ENCODE data around the gene SHKBP1. TPM values are rescaled to one million over a fixed set of nuclear protein-coding genes. Genes with fewer than 3 reads are reported as not detected.
"Not testable (repeated sequence)": the region's sequence is repeated elsewhere in the genome, so short reads cannot be mapped to it uniquely, and the experiment has no call there.

Gene SHKBP1
- polyA plus RNA-seq, 1 donor: 48.2 TPM

DNA sequence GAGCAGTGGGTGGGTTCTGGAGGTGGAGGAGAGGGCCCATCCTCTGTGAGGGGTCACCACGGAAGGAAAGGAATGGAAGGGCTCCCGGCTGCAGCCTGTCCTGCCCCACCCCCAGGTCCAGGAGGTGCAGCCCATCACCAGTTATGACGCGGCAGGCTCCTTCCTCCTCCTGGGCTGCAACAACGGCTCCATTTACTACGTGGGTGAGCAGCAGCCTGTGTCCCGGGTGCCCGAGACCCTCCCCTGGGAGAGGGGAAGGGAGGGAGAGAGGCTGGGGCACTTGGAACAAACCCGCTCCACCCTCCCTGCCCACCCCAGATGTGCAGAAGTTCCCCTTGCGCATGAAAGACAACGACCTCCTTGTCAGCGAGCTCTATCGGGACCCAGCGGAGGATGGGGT is 6.6 kb downstream of the SHKBP1 start:
- no peak for DNase-seq

DNA sequence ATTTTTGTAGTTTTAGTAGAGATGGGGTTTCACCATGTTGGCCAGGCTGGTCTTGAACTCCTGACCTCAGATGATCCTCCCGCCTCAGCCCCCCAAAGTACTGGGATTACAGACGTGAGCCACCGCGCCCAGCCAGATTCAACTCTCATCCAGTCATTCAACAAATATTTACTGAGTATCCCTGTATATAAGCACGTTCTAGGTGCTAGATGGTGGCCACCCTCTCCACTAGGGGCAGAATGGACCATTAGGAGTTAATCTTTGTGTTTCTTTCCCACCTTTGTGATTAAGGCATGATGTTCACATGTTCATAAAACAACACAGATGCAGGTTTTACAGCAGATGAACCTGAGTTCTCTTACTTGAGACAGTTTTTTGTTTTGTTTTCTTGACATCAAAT is 7.3 kb downstream of the SHKBP1 start:
- no peak for DNase-seq

DNA sequence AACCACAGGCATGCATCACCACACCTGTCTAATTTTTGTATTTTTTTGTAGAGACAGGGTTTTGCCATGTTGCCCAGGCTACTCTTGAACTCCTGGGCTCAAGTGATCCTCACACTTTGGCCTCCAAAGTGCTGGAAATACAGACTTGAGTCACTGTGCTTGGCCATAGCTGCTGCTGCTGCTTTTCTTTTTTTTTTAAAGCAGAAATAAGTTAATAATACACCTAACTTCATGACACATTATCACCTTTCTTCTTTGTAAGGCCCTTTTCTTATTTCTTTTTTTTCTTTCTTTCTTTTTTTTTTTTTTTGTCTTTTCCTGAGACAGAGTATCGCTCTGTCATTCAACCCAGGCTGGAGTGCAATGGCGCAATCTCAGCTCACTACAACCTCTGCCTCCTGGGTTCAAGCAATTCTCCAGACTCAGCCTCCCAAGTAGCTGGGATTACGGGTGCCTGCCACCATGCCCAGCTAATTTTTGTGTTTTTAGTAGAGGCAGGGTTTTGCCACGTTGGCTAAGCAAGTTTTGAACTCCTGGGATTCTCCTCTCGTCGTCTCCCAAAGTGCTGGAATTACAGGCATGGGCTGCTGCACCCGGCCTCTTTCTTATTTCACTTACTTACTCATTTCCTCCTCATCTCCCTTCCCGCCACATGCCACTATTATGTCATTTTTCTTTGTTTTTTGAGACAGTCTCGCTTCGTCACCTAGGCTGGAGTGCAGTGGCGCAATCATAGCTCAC is 8.7 kb downstream of the SHKBP1 start:
- no peak for DNase-seq

DNA sequence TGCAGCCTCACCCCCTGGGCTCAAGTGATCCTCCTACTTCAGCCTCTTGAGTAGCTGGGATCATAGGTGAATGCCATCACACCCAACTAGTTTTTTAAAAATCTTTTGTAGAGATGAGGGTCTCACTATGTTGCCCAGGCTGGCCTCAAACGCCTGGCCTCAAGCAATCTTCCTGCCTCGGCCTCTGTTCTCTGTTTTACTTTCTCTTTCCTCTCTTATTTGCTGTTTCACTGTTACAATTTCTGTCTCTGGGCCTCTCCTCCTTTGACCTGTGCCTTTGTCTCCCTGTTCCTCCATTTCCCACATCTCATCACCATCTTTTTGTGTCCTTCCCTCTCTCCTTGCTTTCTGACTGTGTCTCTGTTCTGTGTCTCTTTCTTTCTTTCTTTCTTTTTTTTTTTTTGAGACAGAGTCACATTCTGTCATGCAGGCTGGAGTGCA is 9.3 kb downstream of the SHKBP1 start:
- no peak for DNase-seq

DNA sequence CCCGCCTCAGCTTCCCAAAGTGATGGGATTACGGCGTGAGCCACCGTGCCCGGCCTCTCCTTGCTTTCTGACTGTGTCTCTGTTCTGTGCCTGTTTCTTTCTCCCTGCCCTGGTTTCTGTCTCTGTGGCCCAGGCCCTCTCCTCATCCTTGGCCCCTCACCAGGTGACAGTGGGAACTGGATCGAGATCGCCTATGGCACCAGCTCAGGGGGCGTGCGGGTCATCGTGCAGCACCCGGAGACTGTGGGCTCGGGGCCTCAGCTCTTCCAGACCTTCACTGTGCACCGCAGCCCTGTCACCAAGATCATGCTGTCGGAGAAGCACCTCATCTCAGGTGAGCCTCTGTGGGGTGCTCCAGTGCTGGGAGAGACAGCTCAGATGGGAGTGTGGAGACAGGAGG is 9.9 kb downstream of the SHKBP1 start:
- DNase-seq: no peak

DNA sequence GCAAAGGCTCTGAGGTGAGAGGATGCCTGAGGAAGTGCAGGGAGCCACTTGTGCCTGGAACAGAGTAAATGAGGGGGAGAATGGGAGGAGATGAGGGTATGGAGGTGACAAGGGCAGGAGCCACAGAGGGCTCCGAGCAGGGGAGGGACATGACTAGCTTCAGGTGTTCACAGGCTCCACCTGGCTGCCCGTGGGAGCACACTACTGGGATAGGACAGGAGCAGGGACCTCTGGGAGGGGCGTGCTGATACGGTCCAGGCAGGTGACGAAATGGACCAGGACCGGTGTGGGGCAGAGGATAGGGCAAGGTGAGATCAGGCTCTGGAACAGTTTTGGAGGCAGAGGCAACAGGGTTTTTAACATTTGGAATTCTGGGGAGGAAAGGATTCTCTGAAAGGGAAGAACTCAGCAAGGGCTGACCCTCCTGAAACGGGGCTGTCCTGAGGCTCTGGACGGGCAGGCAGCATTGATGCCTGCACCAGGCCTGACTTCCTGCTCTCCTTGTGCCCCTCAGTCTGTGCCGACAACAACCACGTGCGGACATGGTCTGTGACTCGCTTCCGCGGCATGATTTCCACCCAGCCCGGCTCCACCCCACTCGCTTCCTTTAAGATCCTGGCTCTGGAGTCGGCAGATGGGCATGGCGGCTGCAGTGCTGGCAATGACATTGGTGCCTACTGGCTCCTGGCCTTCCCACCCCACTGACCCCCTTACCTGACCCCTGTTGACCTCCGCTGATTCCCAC is 11.6 kb downstream of the SHKBP1 start:
- no peak for DNase-seq

DNA sequence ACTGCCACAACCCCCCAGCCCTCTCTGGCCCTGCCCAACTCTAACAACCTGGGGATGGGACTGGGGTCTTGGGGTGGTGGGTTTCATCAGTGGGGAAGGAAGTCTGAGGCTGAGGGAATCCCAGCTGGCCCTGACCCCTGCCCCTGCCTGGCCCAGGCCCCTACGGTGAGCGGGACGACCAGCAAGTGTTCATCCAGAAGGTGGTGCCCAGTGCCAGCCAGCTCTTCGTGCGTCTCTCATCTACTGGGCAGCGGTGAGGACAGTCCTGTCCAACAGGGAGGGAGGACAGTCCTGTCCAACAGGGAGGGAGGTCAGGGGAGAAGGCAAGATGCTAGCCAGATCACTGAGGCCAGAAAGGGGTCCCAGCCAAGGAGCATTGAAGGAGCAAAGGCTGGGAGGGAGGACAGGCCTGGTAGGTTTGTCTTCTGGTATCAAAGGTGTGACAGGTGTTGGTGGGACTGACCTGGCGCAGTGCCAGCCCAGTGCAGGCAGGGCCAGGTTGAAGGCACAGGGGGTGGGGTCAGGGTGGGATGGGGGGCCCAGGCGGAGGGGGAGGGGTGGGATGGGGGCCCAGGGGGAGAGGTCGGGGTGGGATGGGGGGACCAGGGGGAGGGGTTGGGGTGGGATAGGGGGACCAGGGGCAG is 12.4 kb downstream of the SHKBP1 start:
- no peak for DNase-seq

DNA sequence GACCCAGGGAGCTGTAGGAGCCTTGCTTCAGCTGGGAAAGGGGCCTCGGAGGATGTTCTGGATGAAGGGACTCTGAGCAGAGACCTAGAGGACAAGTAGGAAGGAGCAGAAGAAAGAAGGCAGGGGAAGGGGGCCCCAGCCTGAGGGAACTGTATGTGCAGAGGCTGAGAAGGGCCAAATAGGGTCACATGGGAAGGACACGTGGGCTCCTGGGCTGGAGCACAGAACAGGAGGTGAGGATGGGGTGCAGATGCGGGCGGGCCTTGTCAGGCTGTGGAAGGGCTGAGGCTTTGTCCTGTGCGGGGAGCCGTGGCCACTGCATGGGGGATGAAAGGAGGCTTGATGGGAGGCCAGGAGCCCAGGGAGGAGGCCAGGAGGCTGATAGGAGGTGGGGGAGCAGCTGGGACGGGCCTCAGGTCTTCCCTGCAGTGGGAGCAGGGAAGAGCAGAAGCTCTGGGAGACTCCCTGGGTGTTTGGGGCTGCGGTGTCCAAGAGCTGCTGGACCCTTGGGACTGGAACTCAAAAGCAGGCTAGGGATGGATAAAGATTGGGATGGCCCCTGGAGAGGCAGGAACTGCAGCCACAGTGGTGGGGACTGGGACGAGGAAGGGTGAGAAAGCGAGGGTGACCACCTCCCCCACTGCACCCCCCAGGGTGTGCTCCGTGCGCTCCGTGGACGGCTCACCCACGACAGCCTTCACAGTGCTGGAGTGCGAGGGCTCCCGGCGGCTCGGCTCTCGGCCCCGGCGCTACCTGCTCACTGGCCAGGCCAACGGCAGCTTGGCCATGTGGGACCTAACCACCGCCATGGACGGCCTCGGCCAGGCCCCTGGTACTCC is 13.1 kb downstream of the SHKBP1 start:
- DNase-seq: no peak

DNA sequence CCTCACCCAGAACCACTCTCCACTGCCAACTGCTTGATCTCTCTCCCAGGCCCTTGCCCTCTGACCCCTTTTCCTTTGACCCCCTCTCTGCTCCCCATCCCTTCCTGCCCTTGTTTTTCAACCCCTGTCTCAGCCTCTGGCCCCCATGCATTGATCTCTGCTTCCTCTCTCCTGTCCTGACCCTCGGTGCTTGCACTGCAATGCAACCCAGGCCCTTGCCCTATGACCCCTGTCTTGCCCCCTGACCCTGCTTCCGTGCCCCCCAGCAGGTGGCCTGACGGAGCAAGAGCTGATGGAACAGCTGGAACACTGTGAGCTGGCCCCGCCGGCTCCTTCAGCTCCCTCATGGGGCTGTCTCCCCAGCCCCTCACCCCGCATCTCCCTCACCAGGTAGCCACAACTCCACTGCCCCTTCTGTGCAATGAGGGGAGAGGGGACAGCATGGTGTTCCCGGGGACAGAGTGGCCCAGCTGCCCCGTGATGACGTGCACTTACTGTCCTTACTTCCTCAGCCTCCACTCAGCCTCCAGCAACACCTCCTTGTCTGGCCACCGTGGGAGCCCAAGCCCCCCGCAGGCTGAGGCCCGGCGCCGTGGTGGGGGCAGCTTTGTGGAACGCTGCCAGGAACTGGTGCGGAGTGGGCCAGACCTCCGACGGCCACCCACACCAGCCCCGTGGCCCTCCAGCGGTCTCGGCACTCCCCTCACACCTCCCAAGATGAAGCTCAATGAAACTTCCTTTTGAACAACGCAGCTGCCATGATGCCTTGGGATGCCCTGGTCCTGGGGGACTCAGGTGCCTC is 14.0 kb downstream of the SHKBP1 start:
- DNase-seq: no peak

DNA sequence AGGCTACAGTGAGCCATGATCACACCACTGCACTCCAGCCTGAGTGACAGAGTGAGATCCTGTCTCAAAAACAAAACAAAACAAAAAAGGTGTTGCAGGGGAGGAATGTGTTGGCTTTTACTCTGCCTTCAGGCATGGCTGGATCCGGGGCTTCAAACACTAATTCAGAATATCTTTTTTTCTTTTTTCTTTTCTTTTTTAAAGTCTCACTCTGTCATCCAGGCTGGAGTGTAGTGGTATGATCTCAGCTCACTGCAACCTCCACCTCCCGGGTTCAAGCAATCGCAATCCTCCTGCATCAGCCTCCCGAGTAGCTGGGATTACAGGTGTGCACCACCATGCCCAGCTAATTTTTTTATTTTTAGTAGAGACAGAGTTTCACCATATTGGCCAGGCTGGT is 15.1 kb downstream of the SHKBP1 start:
- not testable (repeated sequence) for DNase-seq

DNA sequence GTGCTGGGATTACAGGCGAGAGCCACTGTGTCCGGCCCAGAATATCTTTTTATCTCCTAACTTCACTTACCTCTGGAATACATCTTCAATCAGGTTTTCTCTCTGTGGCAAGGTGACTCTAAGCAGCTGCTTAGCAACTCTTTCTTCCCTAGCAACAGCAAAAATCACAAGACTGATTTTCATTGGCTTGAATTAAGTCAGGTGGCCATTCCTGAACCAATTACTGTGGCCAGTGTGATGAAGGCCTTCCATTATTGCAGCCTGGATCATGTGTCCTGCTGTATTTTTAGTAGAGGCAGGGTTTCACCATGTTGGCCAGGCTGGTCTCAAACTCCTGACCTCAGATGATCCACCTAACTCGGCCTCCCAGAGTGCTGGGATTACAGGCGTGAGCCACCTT is 15.5 kb downstream of the SHKBP1 start:
- DNase-seq: no peak

DNA sequence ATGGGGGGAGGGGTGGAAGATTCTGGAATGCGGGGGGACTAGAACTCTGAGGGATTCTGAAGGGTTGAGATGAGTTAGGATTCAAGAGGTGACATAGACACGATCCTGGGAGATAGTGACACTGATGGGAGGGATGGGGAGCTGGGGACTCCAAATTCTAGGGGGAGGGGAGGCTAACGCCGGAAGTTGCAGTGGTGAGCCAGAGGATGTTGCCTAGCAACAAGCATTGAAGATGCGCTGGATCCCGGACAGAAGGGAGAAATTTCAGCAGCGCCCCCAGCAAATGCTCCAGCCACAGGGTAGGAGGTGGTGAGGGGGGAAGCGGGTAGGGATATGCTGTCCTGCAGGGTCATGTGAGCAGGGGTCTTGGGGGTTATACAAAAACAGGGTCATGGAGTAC is 17.6 kb downstream of the SHKBP1 start:
- no peak for DNase-seq

DNA sequence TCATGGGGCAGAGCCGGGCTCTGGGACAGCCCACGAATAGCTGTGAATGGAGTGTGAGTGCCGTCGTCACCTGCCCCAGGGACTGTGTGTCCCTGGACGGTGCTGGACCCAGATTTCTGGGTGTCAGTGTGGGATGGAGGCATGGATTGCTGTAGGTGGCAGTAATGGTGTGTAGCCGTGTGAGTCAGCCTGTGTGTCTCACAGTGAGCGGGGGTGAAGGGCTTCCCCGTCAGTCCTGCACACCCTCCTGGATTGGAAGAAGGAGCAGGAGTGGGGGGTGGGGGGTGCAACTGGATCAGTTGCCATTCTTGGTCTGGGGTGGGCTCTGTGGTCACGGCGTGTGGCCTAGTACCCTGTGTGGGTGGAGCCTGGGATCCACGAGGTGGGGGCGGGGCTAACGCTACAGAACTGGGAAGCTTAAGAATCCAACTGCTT is 18.0 kb downstream of the SHKBP1 start:
- no peak for DNase-seq

DNA sequence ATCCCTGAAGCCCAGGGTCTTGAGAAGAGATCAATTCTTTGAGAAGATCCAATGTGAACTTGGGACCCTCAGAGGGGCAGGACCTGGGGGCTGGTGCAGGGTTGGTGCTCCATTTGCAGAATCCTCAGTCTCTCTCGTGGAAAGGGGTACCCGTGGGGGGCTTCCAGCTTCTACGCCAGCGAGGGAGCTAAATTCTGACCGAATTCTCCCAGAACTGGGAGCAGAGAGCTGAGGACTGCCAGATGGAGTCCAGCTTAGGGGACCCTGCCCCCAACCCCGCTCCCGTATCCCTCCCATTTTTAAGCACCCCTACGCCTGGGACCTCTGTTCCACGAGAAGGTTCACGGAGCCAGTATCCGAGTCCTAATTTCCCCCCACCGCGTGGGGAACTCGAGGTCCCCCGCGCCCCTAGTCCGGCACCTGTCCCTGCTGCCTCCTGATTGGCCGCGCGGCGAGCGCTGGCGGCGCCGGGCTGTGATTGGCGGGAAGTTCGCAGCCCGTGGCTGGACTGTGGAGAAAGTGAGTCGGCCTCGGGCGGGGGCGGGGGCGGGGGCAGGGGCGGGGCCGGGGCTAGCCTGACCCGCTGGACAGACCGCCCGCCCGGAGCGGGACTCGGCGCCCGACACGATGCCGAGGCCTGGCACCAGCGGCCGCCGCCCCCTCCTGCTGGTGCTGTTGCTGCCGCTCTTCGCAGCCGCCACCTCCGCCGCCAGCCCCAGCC is 20.1 kb downstream of the SHKBP1 start:
- no peak for DNase-seq

DNA sequence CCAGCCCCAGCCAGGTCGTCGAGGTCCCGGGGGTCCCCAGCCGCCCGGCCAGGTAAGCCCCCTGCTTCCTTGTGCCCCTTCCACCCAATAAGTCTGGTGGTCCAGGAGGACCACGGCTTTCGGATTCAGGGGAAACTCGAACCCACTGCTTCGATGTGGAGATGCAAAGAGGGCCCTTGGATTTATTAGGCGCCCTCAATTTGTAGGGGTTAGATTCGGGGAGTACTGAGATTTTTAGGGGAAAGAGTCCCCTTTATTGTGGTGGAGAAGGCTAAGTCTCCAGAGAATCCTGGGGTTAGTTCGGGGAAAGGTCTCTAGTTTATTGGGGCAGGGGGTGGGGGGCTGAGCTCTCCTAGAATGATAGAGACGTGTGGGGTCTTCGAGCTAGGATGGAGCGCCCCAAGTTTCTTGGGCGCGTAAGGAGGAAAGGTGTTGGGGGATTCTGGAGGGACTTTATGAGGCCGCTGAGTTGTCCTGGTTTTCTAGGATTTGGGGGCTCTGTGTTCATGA is 20.7 kb downstream of the SHKBP1 start:
- no peak for DNase-seq

DNA sequence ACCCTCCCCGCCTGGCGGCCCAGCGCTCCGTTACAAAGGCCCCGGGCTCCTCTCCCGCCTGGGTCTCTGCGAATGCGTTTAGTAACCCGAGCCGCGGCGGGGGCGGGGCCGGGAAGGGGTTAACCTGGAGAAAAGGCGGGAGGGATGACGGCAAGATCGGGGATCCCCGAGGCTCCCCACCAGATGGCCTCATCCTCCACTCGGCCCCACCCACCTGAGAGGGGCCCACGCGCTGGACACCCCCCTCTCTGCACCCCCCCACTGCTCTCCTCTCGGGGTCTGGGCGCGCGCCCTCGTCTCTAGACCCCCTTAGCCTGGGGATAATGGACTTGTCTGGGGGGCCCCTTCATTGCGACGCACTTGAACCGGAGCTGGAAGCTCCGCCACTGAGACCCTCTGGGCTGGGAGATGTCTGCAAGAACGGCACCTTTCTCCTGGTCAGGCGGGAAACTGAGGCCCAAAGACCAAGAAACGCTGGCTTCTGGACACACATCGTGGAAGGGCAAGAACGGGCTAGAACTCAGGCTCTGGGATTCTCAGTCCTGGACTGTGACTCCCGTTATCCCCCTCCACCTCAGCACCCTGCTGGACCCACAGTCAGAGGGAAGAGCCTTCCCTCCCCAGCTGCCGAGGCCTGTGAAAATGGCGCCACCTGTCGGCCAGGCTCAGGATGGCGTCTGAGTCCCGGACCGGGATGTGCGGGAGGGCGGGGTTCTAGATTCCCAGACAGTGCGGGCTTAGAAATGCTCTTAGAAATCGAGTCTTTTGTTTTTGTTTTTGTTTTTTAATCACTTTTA is 21.6 kb downstream of the SHKBP1 start:
- DNase-seq: peak; percentile 92

DNA sequence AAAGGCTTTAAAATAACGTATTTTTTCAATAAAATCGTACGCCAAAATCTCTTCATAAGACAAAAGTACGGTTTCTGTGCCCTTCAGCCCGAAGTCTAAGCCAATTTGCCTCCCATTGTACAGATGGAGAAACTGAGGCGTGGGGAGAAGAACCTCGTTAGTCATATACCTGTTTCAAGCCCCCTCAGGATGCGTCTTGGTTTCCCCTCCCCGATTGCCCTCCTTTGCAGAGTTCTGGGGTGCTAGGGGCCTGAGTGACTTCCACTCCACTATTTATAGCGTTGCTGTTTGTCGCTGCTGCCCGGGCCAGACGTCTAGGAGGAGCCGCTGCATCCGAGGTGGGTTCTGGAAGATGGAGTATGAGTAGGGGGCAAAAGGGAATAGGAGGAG is 22.2 kb downstream of the SHKBP1 start:
- DNase-seq: no peak

DNA sequence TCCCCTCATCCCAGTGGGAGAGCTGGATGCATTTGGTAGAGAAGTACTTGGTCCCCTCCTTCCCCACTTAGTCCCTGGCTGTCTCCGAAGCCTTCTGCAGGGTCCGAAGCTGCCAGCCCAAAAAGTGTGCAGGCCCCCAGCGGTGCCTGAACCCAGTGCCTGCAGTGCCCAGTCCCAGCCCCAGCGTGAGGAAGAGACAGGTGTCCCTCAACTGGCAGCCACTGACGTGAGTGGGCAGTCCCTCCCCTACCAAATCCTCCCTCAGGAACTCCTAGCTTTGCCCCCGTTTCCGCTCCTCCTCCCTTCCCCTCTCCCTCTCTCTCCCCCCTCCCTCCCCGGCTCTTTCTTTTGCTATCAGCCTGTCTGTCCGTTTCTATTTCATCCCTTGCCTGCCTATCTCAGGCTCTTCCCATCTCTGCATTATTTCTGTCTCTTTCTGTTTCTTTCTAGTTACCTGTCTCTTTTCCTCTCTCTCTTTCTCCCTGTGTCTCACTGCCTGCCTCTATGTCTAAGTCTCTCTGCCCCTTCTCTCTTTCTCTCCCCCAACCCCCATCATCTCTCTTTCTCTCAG is 22.7 kb downstream of the SHKBP1 start:
- DNase-seq: no peak

DNA sequence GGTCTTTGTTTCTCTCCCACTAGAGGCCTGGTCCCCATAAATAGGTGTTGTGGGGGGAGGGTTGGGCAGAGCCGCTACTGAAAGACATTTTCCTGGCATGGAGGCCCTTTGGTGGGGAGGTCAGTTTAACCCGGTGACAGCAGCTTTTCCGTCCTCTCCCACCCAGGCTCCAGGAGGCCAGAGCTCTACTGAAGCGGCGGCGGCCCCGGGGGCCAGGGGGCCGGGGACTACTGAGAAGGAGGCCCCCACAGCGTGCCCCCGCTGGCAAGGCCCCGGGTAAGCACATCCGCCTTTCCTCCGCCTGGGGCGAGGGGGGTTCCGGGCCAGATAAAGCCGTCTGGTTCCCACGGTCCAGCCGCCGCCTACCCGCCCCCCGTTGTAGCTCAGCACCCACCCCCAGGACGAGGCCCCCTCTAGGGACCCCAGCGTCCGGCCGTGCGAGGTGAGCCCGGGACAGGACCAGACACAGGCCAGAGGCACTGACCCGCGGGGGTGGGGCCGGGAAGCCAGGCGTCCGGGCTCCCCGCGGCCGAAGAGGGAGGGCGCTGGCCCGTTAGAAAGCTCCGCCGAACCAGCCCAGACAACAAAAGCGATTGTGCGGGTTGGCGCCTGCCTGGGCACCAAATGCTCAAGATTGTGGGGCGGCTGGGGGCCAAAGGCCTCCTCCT is 23.4 kb downstream of the SHKBP1 start:
- DNase-seq: no peak
